HG02571 (cell line): Measurements from ENCODE around the gene OR5K4.
A peak's percentile ranks its signal among the peaks of the same experiment; 100 is the strongest.

Source experiments
- ATAC-seq: cut with Tn5 transposase; IDR thresholded peaks from one replicate; pipeline ENCODE4 v1.9.1; 2021; ENCODE audit warnings: mild to moderate bottlenecking, moderate library complexity; ENCODE audit not compliant: unreplicated experiment

OR5K4 gene, protein sequence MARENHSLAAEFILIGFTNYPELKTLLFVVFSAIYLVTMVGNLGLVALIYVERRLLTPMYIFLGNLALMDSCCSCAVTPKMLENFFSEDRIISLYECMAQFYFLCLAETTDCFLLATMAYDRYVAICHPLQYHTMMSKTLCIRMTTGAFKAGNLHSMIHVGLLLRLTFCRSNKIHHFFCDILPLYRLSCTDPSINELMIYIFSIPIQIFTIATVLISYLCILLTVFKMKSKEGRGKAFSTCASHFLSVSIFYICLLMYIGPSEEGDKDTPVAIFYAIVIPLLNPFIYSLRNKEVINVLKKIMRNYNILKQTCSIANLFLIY

DNA sequence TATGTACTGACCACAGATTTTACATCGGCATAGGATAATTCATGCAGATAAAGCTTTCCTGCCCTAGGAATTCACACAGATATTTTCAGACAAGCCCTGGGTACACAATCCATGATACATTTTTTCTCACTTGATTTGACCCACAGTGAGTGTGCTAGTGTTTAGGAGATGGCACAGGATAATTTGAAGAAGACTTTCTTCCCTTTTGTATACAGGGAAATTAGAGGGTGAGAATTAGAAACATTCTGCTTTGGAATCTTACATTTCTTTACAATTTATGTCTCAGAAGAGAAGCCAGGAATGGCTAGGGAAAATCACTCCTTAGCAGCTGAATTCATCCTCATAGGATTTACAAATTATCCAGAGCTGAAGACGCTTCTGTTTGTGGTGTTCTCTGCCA lies at the start of gene OR5K4:
OR5K4 (plus strand) TSS at position 301 of the 400 bp plus-strand sequence; CDS start at position 301, 0 bp downstream.
- no peak for ATAC-seq

DNA sequence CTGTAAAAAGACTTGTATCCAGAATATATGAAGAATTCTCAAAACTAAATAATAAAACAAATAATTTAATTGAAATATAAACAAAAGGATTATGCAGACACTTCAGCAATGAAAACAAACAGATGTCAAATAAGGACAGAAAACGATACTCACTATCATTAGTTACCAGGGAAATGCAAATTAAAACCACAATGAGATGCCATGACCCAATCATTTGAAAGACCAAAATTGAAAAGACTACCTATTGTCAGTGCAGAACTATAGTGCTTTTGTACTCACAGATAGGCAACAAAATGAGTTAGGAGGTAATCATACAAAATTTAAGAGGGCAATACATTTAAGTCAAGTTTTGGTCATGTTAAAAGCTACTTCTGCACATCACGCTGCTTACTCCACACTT lies 31.6 kb upstream of the OR5K4 start:
- no peak for ATAC-seq

DNA sequence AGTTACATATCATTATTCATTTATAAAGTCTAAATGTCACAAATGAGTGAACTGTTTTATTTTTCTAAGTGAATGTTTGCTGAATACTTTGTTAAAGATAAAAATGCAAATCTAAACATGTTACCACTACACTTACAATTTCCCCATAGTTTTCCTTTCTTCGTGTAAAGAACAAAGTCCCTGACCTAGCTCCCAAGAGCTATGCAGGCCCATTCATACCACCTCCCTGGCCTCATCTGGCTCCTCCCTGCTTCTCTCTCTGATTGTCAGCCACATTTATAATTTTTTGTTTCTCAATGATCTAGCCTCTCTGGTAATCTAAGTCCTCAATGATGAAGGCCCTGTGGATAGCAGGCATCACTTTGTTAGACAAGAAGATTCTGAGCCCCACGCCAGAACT lies 31.0 kb upstream of the OR5K4 start:
- no peak for ATAC-seq

DNA sequence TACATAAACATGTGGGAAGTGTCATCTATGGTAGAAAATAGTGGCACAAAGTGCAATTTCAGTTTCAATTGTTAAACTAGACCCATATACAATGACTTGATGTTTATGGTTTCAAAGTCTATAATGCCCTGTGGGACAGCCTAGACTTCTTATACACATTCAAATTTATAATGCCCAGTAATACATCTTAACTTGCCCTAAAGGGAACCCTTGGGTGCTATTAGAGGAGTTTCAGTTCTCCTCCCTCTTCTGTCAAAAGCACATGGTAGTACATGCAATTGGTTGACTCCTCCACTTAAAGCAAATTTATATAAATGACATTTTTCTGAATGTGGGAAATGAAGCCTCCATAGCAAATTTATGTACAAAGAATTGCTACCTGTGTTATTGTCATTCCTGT lies 30.2 kb upstream of the OR5K4 start:
- ATAC-seq = no peak

DNA sequence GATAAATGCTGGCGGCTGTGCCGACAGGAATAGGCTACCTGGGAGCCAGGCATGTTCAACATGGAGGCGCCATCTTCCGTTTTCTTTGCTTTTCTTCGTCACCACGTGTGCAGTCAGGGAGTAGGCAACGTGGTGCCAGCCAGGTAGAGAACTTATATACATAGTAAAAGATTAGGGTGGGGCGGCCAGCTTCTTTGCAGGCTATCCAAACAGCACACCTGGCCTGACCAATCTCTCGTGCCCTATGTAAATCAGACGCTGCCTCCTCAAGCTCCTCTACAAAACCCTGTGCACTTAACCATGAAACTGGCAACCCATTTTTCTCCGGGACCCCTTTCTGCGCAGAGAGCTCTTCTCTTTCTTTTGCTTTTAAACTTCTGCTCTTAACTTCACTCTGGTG lies 28.6 kb upstream of the OR5K4 start:
- no peak for ATAC-seq

DNA sequence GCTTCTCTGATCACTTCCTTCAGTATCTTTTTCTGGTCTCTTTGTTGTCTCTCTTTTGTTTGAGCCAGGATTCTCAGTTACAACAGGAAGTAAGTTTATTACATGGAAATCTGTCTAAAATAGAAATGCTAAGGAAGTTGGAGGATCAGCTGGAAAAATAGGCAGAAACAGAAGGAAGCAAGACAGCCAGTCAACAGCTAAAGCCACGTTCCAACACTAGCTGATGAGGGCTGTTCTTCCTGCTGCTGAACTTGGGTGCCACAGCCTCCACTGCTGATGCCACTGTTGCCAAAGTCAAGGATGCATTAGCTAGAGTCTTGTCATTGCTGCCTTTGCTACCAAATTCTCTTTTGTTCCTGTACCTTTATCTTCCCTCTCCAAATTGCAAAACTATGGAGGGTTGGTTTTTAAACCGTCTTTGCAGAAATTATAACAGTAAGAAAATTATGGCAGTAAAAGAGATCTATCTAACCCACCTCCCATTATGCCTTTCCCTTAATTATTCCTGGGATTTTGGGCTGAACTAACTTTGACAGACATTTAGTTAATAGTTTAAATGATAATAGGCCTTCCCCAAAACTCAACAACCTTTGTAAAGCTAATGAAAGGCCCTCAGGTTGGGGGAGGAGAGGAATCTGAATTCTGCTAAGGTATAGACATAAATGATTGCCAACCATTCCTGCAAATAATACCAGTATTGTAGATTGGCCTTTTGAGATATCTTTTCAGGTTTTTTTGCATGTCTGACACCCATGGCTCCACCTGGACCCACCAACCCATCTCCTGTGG lies 27.4 kb upstream of the OR5K4 start:
- ATAC-seq = no peak

DNA sequence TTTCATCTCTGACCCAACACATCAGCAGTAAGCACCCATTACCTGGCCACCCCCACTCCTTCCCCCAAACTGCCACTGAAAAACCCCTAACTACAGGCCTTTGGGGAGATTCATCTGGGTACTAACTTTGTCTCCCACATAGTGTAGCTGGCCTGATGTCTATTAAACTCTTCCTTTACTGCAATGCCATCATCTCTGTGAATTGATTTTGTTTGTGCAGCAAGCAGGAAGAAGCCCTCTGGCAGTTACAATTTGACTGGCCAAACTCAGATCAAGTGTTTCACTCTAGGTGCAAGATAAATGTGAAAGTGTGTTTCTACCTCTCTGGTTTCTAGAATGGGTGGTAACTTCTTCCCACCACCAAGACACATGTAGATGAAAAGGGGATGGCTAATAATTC lies 26.7 kb upstream of the OR5K4 start:
- peak; percentile 62 for ATAC-seq

DNA sequence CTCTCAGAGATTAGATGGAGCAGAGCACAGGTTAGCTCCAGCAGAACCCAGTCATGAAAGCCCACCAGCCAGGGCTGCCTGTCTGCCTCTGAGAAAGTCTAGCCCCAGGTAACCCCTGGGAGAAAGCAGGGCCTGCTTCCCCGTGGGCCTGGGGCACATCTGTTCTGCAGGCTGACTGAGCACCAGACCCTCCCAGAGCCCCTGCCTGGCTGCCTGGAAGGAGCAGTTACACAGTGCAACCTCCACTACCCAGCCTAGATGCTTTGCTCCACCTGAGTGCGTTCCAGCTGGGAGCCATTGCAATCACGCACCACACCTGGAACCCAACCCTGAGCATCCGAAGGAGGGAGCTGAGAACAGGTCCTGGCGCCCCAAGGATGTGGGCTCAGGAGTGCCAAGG lies 24.7 kb upstream of the OR5K4 start:
- ATAC-seq = no peak

DNA sequence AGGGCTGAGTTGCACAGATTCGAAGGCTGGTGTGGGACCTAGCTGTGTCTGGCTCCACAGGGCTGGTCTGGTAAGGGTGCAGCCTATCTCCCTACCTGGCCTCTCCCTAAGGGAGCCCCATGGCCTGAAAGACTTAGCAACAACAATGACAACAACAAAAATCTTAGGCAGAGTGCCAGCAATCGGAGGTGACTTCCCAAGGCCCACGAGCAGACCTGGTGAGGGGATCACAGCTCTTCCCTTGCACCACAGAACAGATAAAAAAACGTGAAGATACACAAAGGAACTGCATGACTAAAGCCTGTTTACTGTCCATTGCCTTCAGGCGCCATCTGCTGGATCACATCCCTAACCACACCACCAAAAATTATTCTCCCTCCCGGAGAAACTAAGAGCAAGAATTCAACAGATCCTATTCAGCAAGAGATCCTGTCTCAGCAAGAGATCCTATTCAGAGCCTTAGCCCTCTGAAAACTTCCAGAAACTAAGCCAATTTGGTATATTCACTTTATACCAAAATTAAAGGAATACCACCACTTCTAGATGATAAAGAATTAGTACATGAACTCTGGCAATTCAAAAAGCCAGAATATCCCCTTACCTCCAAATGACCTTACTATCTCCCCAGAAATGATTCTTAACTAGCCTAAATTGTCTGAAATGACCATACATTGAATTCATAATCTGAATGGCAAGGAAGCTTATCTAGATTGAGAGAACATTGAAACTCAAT lies 24.1 kb upstream of the OR5K4 start:
- ATAC-seq = peak; percentile 48

DNA sequence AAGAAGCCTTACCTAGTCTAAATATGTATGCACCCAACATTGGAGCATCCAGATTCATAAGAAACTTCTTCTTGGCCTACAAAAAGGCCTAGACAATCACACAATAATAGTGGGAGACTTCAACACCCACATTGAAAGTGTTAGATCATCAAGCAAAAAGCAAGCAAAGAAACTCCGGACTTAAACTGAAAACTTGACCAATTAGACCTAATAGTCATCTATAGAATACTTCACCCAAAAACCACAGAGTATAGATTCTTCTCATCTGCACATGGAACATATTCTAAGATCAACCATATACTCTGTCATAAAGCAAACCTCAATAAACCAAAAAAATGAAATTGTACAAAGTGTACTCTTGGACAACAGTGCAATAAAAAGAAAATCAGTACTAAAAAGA lies 22.3 kb upstream of the OR5K4 start:
- ATAC-seq = no peak

DNA sequence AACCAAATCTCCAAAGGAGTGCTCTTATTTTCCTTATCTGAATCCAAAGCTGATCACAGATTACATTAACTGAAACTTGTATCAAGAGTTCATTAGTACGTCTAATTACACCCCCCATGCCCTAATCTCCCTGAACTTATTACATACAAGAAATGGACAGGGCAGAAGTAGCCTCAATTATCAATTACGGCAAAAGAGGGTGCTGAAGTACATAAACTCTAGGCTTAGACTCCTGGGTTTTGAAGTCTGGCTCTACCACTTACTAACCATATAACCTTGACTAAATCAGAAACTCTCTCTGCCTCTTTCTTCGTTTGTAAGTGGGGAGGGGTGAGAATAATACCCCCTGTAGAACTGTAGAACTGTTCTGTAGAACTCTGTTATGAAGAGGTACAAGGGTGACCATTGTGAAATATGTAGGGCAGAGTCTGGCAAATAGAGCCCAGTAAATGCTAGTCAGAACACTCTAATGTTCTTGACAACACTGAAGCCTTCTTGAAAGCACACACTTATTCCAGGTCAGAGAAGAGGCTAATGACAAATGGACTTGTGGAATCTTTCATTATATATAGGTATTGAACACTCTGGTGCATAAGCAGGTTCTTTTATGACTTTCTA lies 19.6 kb upstream of the OR5K4 start:
- ATAC-seq = peak; percentile 86

DNA sequence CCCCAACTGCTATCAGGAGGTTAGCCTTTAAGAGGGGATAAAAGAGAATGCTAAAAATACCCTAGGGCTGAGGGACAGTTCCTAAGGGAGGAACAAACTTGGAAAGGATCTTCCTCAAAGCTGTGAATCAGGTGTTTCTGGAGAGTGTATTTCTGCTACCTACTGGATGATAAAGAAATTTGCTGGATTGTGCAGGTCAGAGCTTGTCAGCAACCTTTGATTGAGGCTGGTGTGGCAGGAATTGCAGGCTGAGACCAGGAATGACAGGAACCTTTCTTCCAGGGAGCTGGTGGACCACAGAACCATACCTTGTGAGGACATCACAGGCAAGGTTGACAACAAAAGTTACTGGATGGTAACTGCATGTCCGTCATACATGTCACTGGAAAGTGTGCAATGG lies 14.6 kb upstream of the OR5K4 start:
- no peak for ATAC-seq

DNA sequence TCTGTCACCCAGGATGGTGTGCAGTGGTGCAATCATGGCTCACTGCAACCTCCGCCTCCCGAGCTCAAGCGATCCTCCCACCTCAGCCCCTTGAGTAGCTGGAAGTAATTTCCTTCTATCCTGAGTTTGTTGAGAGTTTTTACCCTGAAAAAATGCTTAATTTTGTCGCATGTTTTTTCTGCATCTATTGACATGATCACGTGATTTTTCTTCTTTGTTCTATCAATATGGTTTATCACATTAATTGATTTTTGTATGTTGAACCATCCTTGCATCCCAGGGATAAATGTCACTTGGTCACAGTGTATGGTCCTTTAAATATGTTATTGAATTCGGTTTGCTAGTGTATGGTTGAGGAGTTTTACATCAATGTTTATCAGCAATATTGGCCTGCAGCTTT lies 11.9 kb upstream of the OR5K4 start:
- ATAC-seq = no peak

DNA sequence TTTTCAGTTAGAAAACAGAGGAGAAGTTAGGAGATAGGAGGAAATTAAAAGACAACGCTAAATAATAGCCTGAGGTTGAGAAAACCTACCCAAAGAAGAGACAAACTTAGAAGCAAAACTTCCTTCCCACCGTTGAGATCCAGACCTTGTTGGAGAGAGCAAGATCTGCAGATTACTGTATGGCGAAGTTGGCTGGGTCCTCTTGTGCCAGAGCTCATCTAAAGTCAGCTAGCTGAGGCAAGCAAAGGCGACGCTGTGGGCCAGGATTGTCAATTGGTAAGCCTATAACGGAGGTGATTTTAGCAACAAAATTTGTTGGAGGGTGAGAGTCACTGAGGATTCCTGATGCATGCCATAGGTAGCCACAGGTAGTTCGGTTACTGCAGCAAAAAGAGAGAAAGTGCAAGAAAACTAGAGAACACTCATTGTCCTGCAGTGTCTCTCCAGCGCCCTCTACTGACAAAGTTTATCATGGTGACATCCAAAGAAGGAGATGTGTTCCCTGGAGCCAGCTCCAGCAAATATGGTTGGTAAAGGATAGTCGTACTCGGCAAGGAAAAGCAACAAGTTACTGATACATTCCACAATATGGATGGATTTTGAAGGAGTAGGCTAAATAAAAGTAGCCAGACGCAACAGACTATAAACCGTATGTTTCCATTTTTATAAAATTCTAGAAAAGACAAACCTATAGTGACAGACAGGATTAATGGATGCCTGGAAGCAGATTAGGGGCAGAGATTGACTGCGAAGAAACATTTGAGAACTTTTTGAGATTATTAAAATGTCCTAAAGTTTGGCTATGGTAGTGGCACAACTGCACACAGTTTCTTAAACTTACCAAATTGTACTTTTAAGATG lies 9.8 kb upstream of the OR5K4 start:
- no peak for ATAC-seq

DNA sequence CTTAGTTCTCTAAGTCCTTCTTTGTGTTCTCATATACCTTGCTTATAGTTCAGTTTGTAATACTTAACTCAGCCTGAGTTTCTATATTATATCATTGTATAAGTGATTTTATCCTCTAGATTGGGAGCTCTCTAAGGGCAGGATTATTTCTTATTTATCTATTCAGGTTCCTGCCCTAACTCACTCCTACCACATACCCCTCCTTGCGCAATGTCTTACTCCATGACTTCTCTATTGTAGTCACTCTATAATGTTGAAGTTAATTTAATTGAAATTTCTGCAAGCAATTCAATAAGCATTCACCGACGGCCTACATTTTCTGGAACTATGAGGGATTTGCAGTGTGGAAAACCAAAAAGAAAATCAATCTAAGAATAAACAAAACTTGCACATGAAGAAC lies 3.6 kb upstream of the OR5K4 start:
- ATAC-seq = no peak

DNA sequence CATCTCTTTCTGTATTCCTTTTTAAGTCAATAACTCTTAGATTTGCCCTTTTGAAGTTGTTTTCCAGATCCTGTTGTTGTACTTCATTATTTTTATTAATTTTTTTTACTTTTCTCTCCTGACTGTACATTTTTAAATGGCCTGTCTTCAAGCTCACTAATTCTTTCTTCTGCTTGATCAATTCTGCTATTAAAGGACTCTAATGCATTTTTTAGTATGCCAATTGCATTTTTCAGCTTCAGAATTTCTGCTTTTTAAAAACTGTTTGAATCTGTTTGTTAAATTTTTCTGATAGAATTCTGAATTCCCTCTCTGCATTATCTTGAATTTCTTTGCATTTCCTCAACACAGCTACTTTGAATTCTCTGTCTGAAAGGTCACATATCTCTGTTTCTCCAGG lies 5.6 kb downstream of the OR5K4 start:
- ATAC-seq = no peak

DNA sequence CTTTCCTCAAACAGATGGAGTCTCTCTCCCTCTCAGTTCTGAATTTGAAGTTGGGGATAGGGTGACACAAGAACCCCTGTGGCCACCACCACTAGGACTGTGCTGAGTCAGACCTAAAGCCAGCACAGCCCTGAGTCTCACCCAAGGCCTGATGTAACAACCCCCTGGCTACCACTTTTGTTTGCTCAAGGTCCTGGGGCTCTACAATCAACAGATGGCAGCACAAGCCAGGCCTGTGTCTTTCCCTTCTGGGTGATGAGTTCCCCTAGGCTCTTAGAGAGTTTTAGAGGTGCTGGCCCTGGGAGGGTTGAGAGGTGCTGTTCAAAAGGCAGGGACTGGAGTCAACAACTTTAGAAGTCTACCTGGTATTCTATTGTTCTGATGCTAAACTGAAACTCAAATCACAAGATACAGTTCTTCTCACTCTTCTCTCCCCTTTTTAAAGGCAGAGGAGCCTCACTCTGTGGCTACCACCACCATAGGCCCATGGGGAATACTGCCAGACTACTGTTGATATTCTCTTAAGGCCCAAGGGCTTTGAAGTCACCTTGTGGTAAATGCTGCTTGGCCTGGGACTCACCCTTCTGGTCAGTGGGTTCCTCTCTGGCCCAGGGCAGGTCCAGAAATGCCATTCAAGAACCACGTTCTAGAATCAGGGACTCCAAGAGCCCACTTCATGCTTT lies 6.5 kb downstream of the OR5K4 start:
- peak; percentile 75 for ATAC-seq

DNA sequence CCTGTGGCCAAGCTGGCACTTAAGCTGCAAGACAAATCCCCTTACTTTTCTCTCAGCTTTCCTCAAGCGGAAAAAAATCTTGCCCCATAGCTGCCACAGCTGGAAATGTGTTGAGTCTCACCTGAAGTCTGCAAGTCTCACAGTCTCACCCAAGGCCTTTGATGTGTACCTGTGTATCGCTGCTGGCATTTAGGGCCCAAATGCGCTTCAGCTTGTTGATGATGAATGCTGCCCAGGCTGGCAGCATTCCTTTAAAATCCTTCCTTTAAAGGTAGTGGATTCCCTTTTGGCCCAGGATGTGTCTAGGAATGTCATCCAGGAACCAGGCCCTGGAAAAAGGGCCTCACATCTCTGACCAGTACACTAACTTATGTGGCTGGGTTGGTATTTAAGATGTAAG lies 7.0 kb downstream of the OR5K4 start:
- no peak for ATAC-seq

DNA sequence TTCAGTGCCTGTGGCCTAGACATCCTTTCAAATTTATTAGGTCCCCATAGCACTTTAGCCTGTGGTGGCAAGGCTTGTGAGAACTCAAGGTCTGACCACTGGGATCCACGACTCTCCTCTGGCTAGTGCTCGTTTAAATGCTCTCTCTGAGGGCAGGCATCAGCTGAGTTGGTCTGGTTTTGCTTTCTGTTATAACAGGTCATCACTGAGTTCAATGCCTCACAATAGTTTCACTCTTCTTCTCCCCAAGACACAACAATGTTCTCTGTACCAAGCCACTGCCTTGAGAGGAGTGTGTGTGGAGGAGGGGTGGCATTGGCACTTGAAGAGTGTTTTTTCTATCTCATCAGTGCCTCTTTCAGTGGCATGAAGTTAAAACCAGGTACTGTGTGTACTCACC lies 7.6 kb downstream of the OR5K4 start:
- peak; percentile 61 for ATAC-seq
